ENCODE measurements around the gene FTO. TPM values are rescaled to one million over a fixed set of nuclear protein-coding genes. Genes with fewer than 3 reads are reported as not detected.

Gene FTO
- total RNA-seq, 4 donors from 2014 or later = 98.1 to 127 (median 109) TPM

DNA sequence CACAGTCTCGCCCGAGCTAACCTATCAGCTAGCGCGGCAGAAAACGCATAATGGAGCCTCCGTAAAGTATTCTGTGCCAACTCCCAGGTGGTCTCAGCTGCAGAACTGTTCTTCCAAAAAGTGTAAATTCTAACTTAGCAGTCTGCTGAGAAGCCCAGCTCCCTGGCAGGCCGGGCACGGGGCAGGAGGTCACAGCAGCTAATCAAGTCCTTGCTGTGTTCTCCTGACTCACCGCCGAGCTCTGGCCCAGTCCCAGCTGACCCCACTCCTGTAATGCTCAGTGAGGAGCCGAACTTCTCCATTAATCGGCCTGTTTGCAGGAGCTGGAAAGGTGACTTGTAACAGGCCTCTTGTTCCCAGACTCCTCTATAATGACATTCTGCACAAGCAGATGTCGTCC, 389.3 kb downstream of the FTO start:
- no peaks in the 10 kb centered on the region for H3K4me1 ChIP-seq
- DNase-seq (ENCODE audit: low spot score in 2 of 2) = no peak
- TF ChIP-seq CTCF (IDR thresholded peaks at IDR 0.05) (no peak), EP300 (IDR thresholded peaks at IDR 0.05) (no peak), POLR2A (IDR thresholded peaks at IDR 0.05) (no peak)
- no peak overlapping the region for H3K27ac ChIP-seq
- peaks cover 0 to 15% (median 0%) of the 10 kb centered on the region in 4 donors for H3K9me3 ChIP-seq
- H3K27me3 ChIP-seq = no peaks in the 10 kb centered on the region
- 72 to 80% methylated on average over 13 of the region's 13 CpGs for WGBS, 2 donors
- H3K36me3 ChIP-seq = peaks cover 0 to 36% (median 0%) of the 10 kb centered on the region in 3 donors
- no peak overlapping the region for H3K4me3 ChIP-seq

DNA sequence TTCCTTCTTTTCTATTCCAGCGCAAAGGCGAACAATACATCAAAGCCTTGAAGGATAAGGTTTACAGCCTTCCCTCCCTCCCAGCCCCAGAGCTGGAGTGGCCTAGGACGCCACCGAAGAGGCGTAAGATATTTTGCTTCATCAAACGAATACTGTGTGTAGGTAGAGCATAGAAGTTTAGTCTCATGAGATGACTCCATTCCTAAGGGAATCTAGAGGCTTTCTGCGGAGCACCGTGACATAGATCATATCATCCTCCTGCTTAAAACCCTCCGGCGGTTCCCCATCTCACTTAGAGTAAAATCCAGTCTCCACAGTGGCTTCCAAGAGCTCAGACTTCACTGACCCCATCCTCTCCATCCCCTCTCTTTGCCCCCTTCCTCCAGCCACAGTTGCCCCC, 390.7 kb downstream of the FTO start:
- 89 to 94% methylated on average over 10 of the region's 10 CpGs for WGBS, 2 donors
- Histone ChIP-seq H3K9me3 (peaks cover 0 to 15% (median 0%) of the 10 kb centered on the region in 4 donors), H3K27ac (no peak overlapping the region)

GRCh38 chr16:54096607-54097006, 392.7 kb downstream of the FTO start:
- no peak for DNase-seq (ENCODE audit: low spot score in 2 of 2)
- TF ChIP-seq POLR2A (IDR thresholded peaks at IDR 0.05) (no peak), EP300 (IDR thresholded peaks at IDR 0.05) (no peak), CTCF (IDR thresholded peaks at IDR 0.05) (no peak)
- Histone ChIP-seq H3K36me3 (peaks cover 0 to 60% (median 0%) of the 10 kb centered on the region in 3 donors), H3K4me3 (no peak overlapping the region), H3K27ac (no peak overlapping the region), H3K27me3 (no peaks in the 10 kb centered on the region), H3K9me3 (peaks cover 0 to 20% (median 0%) of the 10 kb centered on the region in 4 donors), H3K4me1 (no peaks in the 10 kb centered on the region)
- 85 to 86% methylated on average over 2 of the region's 2 CpGs for WGBS, 2 donors

More for the DNA sequence above, 390.7 kb downstream of the FTO start:
- Histone ChIP-seq H3K27me3 (no peaks in the 10 kb centered on the region), H3K36me3 (peaks cover 0 to 40% (median 0%) of the 10 kb centered on the region in 3 donors), H3K4me1 (no peaks in the 10 kb centered on the region), H3K4me3 (no peak overlapping the region)
- TF ChIP-seq POLR2A (IDR thresholded peaks at IDR 0.05) (no peak), EP300 (IDR thresholded peaks at IDR 0.05) (no peak), CTCF (IDR thresholded peaks at IDR 0.05) (no peak)
- DNase-seq (ENCODE audit: low spot score in 2 of 2) = no peak

- TF ChIP-seq POLR2A (IDR thresholded peaks at IDR 0.05) (no peak), CTCF (IDR thresholded peaks at IDR 0.05) (no peak), EP300 (IDR thresholded peaks at IDR 0.05) (no peak)
- Histone ChIP-seq H3K27ac (no peak overlapping the region), H3K4me3 (no peak overlapping the region), H3K4me1 (no peaks in the 10 kb centered on the region), H3K27me3 (no peaks in the 10 kb centered on the region), H3K9me3 (peaks cover 0 to 21% (median 0%) of the 10 kb centered on the region in 4 donors), H3K36me3 (peaks cover 0 to 61% (median 0%) of the 10 kb centered on the region in 3 donors)
- 60 to 71% methylated on average over 3 of the region's 3 CpGs for WGBS, 2 donors
- DNase-seq (ENCODE audit: low spot score in 2 of 2) = no peak
Observed at GRCh38 chr16:54097774-54098173, 393.8 kb downstream of the FTO start.

DNA sequence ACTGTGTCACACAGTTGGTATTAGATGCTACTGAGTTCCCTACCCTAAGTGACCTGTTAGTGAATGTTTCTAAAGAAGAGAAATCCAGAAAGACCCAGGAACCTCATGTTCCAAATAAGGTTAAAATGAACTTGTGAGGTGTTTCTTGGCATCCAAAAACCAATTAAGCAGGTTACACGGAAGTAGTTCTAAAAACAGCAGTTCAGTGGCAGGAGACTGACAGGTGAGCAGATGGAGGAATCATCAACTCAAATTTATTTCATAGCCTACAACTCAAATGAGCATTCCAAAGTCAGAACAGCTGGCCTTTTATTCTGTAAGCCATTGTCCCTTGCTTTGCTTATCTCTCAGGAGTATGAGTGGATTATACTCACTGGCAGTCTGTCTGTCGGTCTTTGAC, 394.3 kb downstream of the FTO start:
- TF ChIP-seq CTCF (IDR thresholded peaks at IDR 0.05) = no peak
- no peak for TF ChIP-seq POLR2A (IDR thresholded peaks at IDR 0.05)
- Histone ChIP-seq H3K4me1 (no peaks in the 10 kb centered on the region), H3K4me3 (no peak overlapping the region), H3K9me3 (peaks cover 0 to 21% (median 0%) of the 10 kb centered on the region in 4 donors), H3K36me3 (peaks cover 0 to 59% (median 0%) of the 10 kb centered on the region in 3 donors), H3K27ac (no peak overlapping the region), H3K27me3 (no peaks in the 10 kb centered on the region)
- 60 to 64% methylated on average over 2 of the region's 2 CpGs for WGBS, 2 donors
- DNase-seq (ENCODE audit: low spot score in 2 of 2) = no peak

Data from tibial nerve (tissue), 4 donors.